GM13976 (cell line): ENCODE data around the gene SLC66A1.
"Not testable (repeated sequence)": the region's sequence is repeated elsewhere in the genome, so short reads cannot be mapped to it uniquely, and the experiment has no call there.

ENCODE experiments used
- DNase-seq: peaks from one replicate; pipeline ENCODE4 v3.0.0; 2012; ENCODE audit warnings: low spot score
- CTCF ChIP-seq: IDR thresholded peaks from 2 replicates; pipeline ENCODE4 v1.5.1; 2012; ENCODE audit warnings: borderline replicate concordance, mild to moderate bottlenecking; ENCODE audit not compliant: insufficient read depth; ENCODE audit errors: extremely low read depth, missing control alignments, control extremely low read depth
- in situ Hi-C: fragments of 300-500 bp; cut with MboI; formaldehyde crosslinking; loops from one replicate; pipeline ENCODE4 v1.12.0; 2022; ENCODE audit warnings: low sequenced_read_pairs, mixed read lengths, inconsistent platforms; ENCODE audit not compliant: unreplicated experiment

SLC66A1 gene

GRCh38 chr1:19289244-19289643 is 22.9 kb upstream of the SLC66A1 start:
- no peak for TF ChIP-seq CTCF
- DNase-seq: no peak
- in situ Hi-C loops: no loop called here

GRCh38 chr1:19294638-19295037 is 17.5 kb upstream of the SLC66A1 start:
- in situ Hi-C loops: no loop called here
- TF ChIP-seq CTCF: no peak
- DNase-seq: no peak

- in situ Hi-C loops: no loop called here
- no peak for TF ChIP-seq CTCF
- no peak for DNase-seq
Measured at GRCh38 chr1:19300211-19300610, 11.9 kb upstream of the SLC66A1 start.

- in situ Hi-C loops, DNase-seq: not testable (repeated sequence)
Measured at GRCh38 chr1:19304081-19304480, 8.0 kb upstream of the SLC66A1 start.

GRCh38 chr1:19305880-19306279 is 6.2 kb upstream of the SLC66A1 start:
- TF ChIP-seq CTCF: no peak
- in situ Hi-C loops: no loop called here
- no peak for DNase-seq

- TF ChIP-seq CTCF: no peak
- no peak for DNase-seq
- in situ Hi-C loops: no loop called here
Measured at GRCh38 chr1:19306941-19307340, 5.2 kb upstream of the SLC66A1 start.

- in situ Hi-C loops: no loop called here
- no peak for TF ChIP-seq CTCF
- DNase-seq: no peak
Measured at GRCh38 chr1:19307794-19308508, 4.2 kb upstream of the SLC66A1 start.
